ENCODE data around the gene PDLIM4.

The PDLIM4 gene

GRCh38 chr5:132297211-132297940 is 39.9 kb downstream of the PDLIM4 start:
- no peak for DNase-seq (ENCODE audit: low read depth)
- no peak overlapping the region for H3K4me3 ChIP-seq (ENCODE audit: control insufficient read depth, low read depth, low read length)
- TF ChIP-seq CTCF (conservative IDR thresholded peaks at IDR 0.05; ENCODE audit: control insufficient read depth, insufficient read depth, low read depth, low read length), result no peak

- peak; percentile 52 for DNase-seq (ENCODE audit: low read depth)
- no peak overlapping the region for H3K4me3 ChIP-seq (ENCODE audit: control insufficient read depth, low read depth, low read length)
- no peak for TF ChIP-seq CTCF (conservative IDR thresholded peaks at IDR 0.05; ENCODE audit: control insufficient read depth, insufficient read depth, low read depth, low read length)
Observed at GRCh38 chr5:132298298-132299212, 41.1 kb downstream of the PDLIM4 start.

GRCh38 chr5:132299917-132300316 is 42.4 kb downstream of the PDLIM4 start:
- no peak for DNase-seq (ENCODE audit: low read depth)
- no peak for TF ChIP-seq CTCF (conservative IDR thresholded peaks at IDR 0.05; ENCODE audit: control insufficient read depth, insufficient read depth, low read depth, low read length)
- H3K4me3 ChIP-seq (ENCODE audit: control insufficient read depth, low read depth, low read length), result no peak overlapping the region

DNA sequence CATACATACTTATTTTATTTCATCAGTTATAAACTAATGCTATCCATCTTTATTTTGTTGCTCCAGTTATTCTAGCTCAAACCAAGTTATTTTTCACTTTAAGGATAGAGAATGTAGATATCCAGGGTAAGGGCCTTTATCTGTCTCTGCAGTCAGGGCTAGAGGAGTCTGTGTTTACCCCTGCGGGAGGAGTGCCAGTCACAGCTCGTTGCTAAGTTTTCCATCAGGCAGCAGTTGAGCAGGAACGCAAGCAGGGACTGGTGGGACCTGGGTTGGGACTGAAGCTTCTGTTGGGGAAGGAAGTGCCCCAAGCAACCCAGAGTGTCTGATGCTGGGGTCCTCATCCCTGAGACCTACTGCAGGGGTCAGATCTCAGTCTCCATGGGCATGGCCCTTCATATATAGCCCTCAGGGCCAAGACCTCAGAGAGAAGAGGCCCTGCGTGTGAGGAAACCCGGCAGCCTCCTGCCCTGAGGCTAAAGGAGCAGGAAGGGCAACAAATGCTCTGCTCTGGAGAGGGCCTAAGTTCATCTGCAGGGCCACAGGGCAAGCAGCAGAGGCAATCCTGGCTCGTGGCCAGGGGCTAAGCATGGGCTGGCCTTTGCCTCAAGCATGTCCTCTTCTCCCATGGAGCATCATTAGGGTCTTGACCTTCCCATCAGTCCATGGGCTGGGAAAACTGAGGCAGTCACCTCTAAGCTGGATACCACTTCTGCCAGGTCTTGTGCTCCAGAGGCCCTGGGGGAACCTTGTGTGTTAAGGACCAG is 43.3 kb downstream of the PDLIM4 start:
- TF ChIP-seq CTCF (conservative IDR thresholded peaks at IDR 0.05; ENCODE audit: control insufficient read depth, insufficient read depth, low read depth, low read length), result no peak
- DNase-seq (ENCODE audit: low read depth), result no peak
- H3K4me3 ChIP-seq (ENCODE audit: control insufficient read depth, low read depth, low read length), result no peak overlapping the region

DNA sequence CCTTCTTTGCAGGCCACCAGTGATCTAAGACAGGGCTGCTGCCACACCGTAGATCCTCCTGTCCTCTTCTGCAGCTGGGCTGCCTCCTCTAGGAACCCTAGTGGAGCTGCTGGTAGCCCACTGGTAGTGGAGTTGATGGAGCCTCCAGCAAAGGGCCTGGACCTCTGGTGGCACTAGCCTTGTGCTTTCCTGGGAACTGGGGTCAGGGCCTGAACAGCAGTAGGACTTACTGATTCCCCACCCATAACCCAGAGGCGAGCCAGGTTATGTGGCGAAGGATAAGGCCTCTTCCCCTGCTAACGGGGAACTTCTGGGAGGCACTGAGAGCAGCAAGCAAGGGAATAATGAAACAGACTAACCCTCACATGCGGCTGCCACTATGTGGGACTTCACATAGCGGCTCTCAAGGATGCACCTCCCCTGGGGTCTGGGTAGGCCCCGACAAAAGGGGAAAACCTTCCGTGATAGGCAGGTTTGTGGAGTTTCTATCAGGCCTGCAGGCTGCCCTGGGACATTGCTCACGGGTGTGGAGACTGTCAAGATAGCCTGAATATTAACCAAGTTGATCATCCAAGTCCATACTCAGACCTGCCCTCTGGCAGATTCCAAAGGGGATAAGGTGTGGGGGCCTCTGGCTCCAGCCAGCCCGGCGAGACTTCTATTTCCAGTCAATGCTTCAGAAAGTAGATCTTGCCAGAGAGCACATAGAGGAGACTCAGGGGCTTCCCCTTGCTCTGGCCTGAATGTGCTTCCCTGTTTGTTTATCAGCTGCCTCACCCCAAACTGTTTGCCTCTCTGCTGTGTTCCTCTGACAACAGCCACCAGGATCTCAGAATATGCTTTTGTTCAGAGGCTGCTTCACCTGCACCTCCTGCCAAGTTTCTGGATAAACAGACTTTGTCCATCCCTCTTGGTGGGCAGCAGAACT is 44.1 kb downstream of the PDLIM4 start:
- TF ChIP-seq CTCF (conservative IDR thresholded peaks at IDR 0.05; ENCODE audit: control insufficient read depth, insufficient read depth, low read depth, low read length), result no peak
- no peak for DNase-seq (ENCODE audit: low read depth)
- H3K4me3 ChIP-seq (ENCODE audit: control insufficient read depth, low read depth, low read length), result no peak overlapping the region
